Measurements from ENCODE around the gene LSM8. TPM values are rescaled to one million over a fixed set of nuclear protein-coding genes. Genes with fewer than 3 reads are reported as not detected.
"Not testable (repeated sequence)": the region's sequence is repeated elsewhere in the genome, so short reads cannot be mapped to it uniquely, and the experiment has no call there.

LSM8 gene
- total RNA-seq, 1 experiment from 2014 or later, result 125 TPM

DNA sequence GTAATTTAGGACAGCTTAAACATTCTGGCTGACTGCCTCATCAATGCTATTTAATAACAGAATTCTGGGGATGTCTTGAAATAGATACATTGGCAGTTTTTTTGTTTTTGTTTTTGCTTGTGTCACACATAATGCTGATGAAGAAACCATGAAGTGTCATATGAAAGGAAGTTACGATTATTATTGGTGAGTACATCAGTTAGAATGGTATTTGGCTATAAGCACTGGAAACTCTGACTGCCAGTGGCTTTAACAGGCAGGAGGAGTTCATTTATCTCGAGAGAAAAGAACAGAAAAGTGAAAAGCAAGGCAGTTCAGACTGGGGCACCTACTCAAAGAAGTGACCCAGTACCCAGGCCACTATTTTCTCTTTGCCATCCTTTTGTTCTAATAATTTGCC is 18.1 kb downstream of the LSM8 start:
- DNase-seq (ENCODE audit: low read depth), result no peak

DNA sequence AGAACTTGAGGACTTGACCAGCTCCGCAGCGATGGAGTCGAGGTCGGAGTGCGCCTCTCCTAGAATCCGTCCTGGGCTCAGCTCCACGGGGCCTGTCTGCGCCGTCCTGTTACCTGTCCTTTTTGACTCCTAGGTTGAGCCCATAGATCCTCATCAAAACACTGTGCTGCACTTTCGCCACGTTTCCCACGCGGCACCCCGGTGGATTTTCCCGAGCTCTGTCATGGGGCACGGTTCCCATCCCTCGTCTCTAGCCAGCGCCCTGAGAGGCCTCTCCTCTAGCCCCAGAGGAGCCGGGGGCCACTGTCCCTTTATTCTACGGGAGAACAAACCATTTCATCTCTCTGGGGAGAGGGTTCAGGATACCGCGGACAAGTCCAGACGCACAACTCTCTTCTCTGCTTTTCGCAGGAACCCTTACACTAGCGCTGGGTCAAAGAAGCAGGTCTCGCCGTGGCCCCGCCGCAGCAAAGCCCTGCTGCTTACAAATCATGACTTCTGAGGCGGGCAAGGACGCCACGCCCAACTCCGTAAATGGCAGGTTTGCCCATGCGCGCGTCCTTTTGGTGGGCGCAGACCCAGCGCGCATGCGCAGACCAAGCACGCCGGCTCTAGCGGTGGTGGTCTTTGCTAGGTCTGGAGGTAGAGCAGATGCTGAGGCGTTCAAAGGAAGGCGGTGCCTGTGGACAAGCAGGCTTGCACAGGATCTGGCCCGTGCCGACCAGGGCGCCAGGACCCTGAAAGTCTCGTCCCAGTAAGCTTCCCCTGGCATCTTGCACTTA is 30.3 kb downstream of the LSM8 start:
- DNase-seq (ENCODE audit: low read depth), result peak; percentile 85

DNA sequence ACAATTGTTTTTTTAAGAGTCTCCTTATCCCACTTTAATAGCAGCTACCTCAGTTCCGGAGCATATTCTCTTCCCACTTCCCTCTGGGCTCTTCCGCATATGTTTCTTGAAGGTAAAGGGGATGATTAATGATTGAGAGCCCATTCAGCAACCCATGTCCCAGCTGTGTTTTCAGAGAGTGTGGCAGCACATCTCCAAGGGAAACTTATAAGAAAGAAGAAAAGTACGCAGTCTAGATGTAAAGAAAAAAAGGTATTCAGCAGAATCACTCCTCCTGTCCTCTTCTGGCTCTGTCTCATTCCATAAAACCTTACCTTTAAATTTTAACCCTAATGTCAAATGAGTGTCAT is 30.8 kb downstream of the LSM8 start:
- DNase-seq (ENCODE audit: low read depth), result no peak

DNA sequence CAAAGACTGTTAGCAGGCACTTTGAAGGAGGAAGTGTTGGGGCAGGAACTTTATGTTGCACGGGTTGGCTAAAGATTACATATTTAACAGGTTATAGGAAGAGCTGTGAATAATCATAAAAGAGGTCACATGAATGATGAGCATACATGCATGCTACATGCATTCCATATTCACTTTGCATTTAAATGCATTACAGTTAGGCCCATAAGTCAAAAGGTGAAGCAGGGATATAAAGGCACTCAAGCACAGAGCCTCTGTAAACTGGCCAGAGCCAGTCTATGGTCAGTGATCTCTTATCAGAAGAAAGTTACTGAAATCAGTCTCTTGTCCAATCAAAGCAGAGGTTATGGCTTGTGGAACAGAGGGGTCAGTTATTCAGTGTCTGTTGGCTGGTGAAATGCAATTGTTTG is 33.3 kb downstream of the LSM8 start:
- no peak for DNase-seq (ENCODE audit: low read depth)

DNA sequence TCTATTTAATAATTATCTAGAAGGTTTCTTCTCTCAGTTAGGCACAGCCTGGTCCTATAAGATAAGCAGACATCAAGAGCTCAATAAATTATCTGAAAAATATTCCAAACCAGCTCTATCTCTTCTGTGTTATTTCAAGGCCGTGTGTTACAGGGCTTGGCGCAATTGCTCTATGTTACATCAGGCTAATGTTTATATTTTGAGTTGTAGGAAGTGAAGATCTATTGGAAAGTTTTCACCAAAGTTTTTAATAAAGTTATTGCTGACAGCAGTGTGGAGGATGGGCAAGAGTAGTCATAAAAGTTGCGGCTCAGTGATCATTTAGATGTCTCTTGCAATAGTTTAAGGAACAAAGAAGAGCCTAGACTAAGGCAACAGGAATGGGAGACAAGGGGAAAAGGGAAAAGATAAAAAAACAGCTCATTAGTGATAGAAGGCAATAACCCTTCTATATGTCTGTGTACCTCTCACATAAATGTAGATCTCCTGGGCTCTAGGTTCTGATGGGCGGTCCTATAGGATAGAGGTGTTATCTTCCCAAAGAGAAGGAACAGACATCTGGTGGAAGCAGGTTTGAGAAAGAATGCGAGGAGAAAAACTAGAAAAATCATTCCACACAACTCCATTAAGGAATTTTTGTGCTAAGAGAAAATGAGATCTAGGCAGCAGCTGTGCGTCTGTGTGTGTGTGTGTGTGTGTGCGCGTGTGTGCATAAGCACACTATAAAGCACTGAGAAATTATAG is 34.6 kb downstream of the LSM8 start:
- DNase-seq (ENCODE audit: low read depth), result no peak

DNA sequence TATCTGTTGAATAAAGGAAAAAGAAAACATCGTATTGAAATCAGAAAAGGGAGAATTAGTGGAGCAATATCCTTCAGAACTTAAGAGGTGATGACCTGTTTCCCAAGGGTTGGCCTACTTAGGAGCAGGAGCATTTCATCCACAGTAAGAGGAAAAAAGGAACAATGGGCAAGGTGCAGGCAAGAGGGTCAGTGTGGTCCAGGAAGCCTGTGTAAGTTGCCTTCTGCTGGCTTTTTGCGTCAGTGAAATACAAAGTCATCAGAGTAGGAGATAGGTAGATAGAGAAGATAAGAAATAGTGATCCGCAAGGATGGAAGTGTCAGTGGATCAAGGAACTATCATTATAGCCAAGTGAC is 35.2 kb downstream of the LSM8 start:
- no peak for DNase-seq (ENCODE audit: low read depth)

DNA sequence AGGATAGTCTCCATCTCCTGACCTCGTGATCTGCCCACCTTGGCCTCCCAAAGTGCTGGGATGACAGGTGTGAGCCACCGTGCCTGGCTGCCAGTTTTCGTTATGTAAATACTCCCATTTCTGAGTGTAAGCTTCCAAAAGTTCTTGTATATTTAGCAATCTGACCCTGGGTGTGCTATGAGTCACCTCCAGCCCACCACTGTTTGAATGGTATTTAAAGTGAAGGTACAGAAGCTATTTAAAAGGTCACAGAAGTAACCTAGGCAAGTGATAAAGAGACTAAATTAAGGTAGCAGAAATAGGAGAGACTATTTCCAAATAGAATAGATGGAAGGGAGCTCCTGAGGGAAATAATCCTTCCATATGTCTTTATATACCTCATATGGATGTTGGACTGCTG is 36.6 kb downstream of the LSM8 start:
- DNase-seq (ENCODE audit: low read depth), result no peak

DNA sequence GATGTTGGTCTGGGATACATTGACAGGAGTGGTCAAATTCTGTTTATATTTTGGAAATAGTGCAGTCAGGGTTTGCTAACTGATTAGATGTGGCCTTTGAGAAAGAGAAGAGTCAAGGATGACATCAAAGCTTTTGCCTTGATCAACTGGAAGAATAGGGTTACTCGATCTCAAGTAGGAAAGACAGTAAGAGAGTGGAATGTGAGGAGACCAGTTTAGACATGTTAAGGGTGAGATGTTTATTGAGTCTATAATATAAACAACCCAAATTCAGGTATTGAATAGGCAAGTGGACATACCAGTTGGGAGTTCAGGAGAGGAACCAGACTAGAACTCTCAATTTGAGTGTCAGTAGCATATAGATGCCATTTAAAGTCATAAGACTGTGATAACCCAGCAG is 38.6 kb downstream of the LSM8 start:
- DNase-seq (ENCODE audit: low read depth), result no peak

DNA sequence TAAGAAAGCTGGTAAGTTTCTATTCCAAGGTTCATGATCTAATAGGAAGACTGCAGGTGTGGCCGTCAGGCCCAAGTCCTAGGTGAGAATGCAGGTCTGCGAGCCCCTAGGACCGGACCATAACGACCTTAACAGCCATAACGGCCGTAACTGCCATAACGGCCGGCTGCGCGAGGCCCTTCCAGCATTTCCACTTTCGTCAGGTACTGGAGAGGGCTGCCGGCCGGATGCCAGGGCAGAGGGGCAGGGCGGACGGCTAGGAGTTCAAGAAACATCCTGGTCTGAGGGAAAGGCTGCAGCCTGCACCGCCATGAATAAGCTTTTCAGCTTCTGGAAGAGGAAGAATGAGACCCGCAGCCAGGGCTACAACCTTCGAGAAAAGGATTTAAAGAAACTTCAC is 40.6 kb downstream of the LSM8 start, which contains the start of gene ANKRD7:
Gene ANKRD7, plus strand, starts transcription at position 184 of the 400 bp plus-strand sequence. Its CDS starts 127 bp downstream, at position 311.
- DNase-seq (ENCODE audit: low read depth), result no peak

DNA sequence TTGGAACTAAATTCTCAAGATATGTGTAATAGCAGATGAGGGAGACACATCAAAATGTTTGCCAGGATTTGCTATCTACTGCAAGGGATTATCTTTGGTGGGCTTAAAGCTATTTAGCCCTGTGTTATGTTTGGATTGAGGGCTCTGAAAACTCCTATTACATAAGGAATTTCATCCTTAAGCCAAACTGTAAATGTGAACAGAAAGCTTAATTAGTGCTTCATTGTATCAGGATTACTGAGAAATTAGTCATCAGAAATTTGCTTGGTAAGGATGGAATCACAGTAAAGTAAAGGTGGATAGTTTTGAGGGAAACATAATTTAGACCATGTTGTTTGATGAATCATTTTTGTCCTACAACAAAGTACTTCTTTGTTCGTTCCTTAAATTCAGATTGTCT is 48.9 kb downstream of the LSM8 start:
- peak; percentile 14 for DNase-seq (ENCODE audit: low read depth)

DNA sequence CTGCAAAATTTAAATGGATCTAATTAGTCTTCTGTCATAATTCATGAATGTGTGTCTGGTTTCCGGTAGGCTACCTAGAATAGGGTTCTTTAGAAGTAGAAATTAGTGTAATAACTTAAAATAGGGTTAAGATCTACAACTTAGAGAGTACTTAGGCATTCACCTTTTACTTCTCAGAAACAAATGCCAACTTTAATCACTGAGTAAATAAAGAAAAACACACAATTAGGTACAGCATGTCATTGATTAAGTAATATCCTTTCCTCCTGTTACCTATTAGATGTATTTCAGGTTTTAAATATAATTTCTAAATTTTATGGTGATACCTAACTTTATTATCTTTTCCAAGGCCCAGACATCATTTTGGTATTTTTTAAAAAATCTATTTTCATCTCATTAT is 49.8 kb downstream of the LSM8 start:
- DNase-seq (ENCODE audit: low read depth), result no peak

DNA sequence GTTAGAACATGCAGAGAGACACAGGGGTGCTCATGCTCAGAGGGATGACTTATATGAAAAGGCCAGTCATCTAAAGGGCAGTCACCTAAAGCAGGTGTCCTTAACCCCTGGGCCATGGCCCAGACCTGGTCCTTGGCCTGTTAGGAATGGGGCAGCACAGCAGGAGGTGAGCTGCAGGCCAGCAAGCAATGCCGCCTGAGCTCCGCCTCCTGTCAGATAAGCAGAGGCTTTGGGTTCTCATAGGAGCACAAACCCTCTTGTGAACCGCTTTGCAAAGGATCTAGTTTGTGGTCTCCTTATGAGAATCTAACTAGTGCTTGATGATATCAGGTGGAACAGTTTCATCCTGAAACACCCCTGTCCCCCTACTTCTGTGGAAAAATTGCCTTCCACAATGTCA is 55.0 kb downstream of the LSM8 start:
- no peak for DNase-seq (ENCODE audit: low read depth)

DNA sequence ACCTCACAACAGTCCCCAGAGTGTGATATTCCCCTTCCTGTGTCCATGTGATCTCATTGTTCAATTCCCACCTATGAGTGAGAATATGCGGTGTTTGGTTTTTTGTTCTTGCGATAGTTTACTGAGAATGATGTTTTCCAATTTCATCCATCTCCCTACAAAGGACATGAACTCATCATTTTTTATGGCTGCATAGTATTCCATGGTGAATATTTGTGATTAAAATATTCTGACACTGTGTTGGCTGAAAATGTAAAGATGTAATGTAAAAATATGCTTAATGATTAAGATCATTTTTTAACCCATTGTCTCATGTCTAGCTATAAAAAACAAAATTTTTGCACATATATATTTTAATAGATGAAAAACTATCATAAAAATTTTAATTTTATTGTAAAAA is 56.4 kb downstream of the LSM8 start:
- not testable (repeated sequence) for DNase-seq (ENCODE audit: low read depth)

Other genes starting within 250 kb of the LSM8 start
- gene ANKRD7, start 40.5 kb downstream of the LSM8 start, total RNA-seq (2014; rRNA removed; shearing (Covaris generic)), result 2.3 and 4.6 TPM in 2 replicates

Measured in RPMI7951 (cell line).